PC-3 (cell line): ENCODE data around the gene MAML3. TPM values are rescaled to one million over a fixed set of nuclear protein-coding genes. Genes with fewer than 3 reads are reported as not detected.

Source experiments
- ATAC-seq: fragments of 200-7000 bp; cut with Tn5 transposase; 2 replicates; pipeline ENCODE4 v1.9.1; 2020; ENCODE audit warnings: mild to moderate bottlenecking, moderate library complexity
- BruUV-seq: library from RNA; stranded (reverse); fragments of 400-500 nt; replicated peaks from 2 replicates; lab custom pipeline; 2021; lab: Mats Ljungman, UMichigan
- CTCF ChIA-PET: fragments of 300-600 bp; sonication (Branson Sonifier 250); formaldehyde crosslinking; loops from one replicate; lab custom pipeline; 2022; ENCODE audit warnings: antibody characterized with exemption; lab: Charles Lee
- POLR2A ChIA-PET: fragments of 300-600 bp; sonication (Branson Sonifier 250); formaldehyde crosslinking; loops from one replicate; lab custom pipeline; 2022; ENCODE audit warnings: antibody characterized with exemption; ENCODE audit not compliant: unreplicated experiment; lab: Charles Lee
- DNase-seq: peaks from one replicate; pipeline ENCODE4 v3.0.0-alpha.2; 2015
- H2AFZ ChIP-seq: fragments of 300-600 bp; sonication (generic); 2 replicates; pipeline ENCODE4 v1.6.0; 2016; ENCODE audit warnings: antibody characterized with exemption, low read length
- H3F3A ChIP-seq: fragments of 300-600 bp; sonication (generic); one replicate; pipeline ENCODE4 v1.6.0; 2017; ENCODE audit warnings: antibody characterized with exemption, low read length, control low read depth, mild to moderate bottlenecking; ENCODE audit not compliant: unreplicated experiment
- H3K27ac ChIP-seq: fragments of 300-600 bp; sonication (generic); 2 replicates; pipeline ENCODE4 v1.5.1; 2016; ENCODE audit warnings: mild to moderate bottlenecking, low read length
- H3K27me3 ChIP-seq: fragments of 300-600 bp; sonication (generic); 2 replicates; pipeline ENCODE4 v1.6.1; 2016; ENCODE audit warnings: low read length, mixed read lengths
- H3K36me3 ChIP-seq: fragments of 300-600 bp; sonication (generic); 2 replicates; pipeline ENCODE4 v1.6.1; 2016; ENCODE audit warnings: low read depth, mixed run types, low read length, mixed read lengths
- H3K4me1 ChIP-seq: fragments of 300-600 bp; sonication (generic); 2 replicates; pipeline ENCODE4 v1.5.1; 2016; ENCODE audit warnings: low read length; ENCODE audit not compliant: insufficient read depth
- H3K4me2 ChIP-seq: fragments of 300-600 bp; sonication (generic); 2 replicates; pipeline ENCODE4 v1.6.0; 2016; ENCODE audit warnings: low read length
- H3K4me3 ChIP-seq: fragments of 300-600 bp; sonication (generic); 2 replicates; pipeline ENCODE4 v1.5.1; 2016; ENCODE audit warnings: mild to moderate bottlenecking, low read length, mixed read lengths
- H3K79me2 ChIP-seq: fragments of 300-600 bp; sonication (generic); 2 replicates; pipeline ENCODE4 v1.6.1; 2017; ENCODE audit warnings: low read length, mixed read lengths
- H3K9ac ChIP-seq: fragments of 300-600 bp; sonication (generic); 2 replicates; pipeline ENCODE4 v1.6.0; 2016; ENCODE audit warnings: mild to moderate bottlenecking, low read length
- H3K9me2 ChIP-seq: fragments of 300-600 bp; sonication (generic); replicated peaks from 2 replicates; pipeline ENCODE4 v1.6.1; 2016; ENCODE audit warnings: mixed run types, low read length, mixed read lengths
- H3K9me3 ChIP-seq: fragments of 300-600 bp; sonication (generic); 2 replicates; pipeline ENCODE4 v1.6.1; 2016; ENCODE audit warnings: low read length, mixed read lengths
- H4K20me1 ChIP-seq: fragments of 300-600 bp; sonication (generic); 2 replicates; pipeline ENCODE4 v1.6.1; 2016; ENCODE audit warnings: low read length, mixed read lengths
- CTCF ChIP-seq: fragments of 300-600 bp; sonication (generic); conservative IDR thresholded peaks from 2 replicates; pipeline ENCODE4 v1.5.1; 2017; ENCODE audit warnings: antibody characterized with exemption, low read depth, mild to moderate bottlenecking, low read length
- EZH2 ChIP-seq: fragments of 300-600 bp; sonication (generic); IDR thresholded peaks from one replicate; pipeline ENCODE4 v1.6.1; 2017; ENCODE audit warnings: antibody characterized with exemption, mild to moderate bottlenecking, low read length; ENCODE audit not compliant: unreplicated experiment
- EZH2phosphoT487 ChIP-seq: fragments of 300-600 bp; sonication (generic); IDR thresholded peaks from 2 replicates; pipeline ENCODE4 v1.6.1; 2018; ENCODE audit warnings: mild to moderate bottlenecking, antibody characterized with exemption, low read length, borderline replicate concordance
- intact Hi-C: fragments of 100-400 bp; cut with micrococcal nuclease; formaldehyde crosslinking; loops from 2 replicates; pipeline ENCODE4 v1.9.0; 2023
- total RNA-seq: library from RNA; depleted of rRNA; stranded (reverse); fragments of >200 nt; gene quantifications from 2 replicates; pipeline ENCODE4 v1.2.3, GENCODE V29; 2014

The MAML3 gene
- total RNA-seq, 1 experiment from 2014 or later, result 4.3 TPM

GRCh38 chr4:139938414-139938813 is 215.6 kb downstream of the MAML3 start:
- no peak for TF ChIP-seq EZH2phosphoT487
- no peak for TF ChIP-seq CTCF
- no peak for TF ChIP-seq EZH2
- H3K27me3 ChIP-seq, result no peaks in the 10 kb centered on the region
- H3K79me2 ChIP-seq, result no peaks in the 10 kb centered on the region
- no TSS peak for BruUV-seq
- intact Hi-C loops, result no loop called here
- no peak overlapping the region for H3K9ac ChIP-seq
- H4K20me1 ChIP-seq, result no peaks in the 10 kb centered on the region
- no peaks in the 10 kb centered on the region for H3K4me1 ChIP-seq
- no peaks in the 10 kb centered on the region for H3K9me3 ChIP-seq
- no peak overlapping the region for H3K27ac ChIP-seq
- DNase-seq, result no peak
- no peaks in the 10 kb centered on the region for H3K36me3 ChIP-seq
- no peak for ATAC-seq
- H3K4me3 ChIP-seq, result no peak overlapping the region
- no peak overlapping the region for H3K4me2 ChIP-seq
- H3F3A ChIP-seq, result no peaks in the 10 kb centered on the region
- no peak overlapping the region for H2AFZ ChIP-seq
- ChIA-PET CTCF (no interaction called here), POLR2A (no interaction called here)
- no peaks in the 10 kb centered on the region for H3K9me2 ChIP-seq

GRCh38 chr4:139935911-139936310 is 218.1 kb downstream of the MAML3 start:
- intact Hi-C loops, result no loop called here
- H2AFZ ChIP-seq, result no peak overlapping the region
- no peak overlapping the region for H3K4me3 ChIP-seq
- no peak overlapping the region for H3K4me2 ChIP-seq
- H3K4me1 ChIP-seq, result no peaks in the 10 kb centered on the region
- H4K20me1 ChIP-seq, result no peaks in the 10 kb centered on the region
- H3K27me3 ChIP-seq, result no peaks in the 10 kb centered on the region
- no peaks in the 10 kb centered on the region for H3K9me2 ChIP-seq
- no peaks in the 10 kb centered on the region for H3F3A ChIP-seq
- DNase-seq, result no peak
- H3K9me3 ChIP-seq, result no peaks in the 10 kb centered on the region
- CTCF ChIA-PET, result no interaction called here
- no peak for ATAC-seq
- BruUV-seq, result no TSS peak
- H3K36me3 ChIP-seq, result no peaks in the 10 kb centered on the region
- no peaks in the 10 kb centered on the region for H3K79me2 ChIP-seq
- no peak overlapping the region for H3K9ac ChIP-seq
- POLR2A ChIA-PET, result no interaction called here
- TF ChIP-seq EZH2phosphoT487, result no peak
- TF ChIP-seq EZH2, result no peak
- no peak for TF ChIP-seq CTCF
- H3K27ac ChIP-seq, result no peak overlapping the region

DNA sequence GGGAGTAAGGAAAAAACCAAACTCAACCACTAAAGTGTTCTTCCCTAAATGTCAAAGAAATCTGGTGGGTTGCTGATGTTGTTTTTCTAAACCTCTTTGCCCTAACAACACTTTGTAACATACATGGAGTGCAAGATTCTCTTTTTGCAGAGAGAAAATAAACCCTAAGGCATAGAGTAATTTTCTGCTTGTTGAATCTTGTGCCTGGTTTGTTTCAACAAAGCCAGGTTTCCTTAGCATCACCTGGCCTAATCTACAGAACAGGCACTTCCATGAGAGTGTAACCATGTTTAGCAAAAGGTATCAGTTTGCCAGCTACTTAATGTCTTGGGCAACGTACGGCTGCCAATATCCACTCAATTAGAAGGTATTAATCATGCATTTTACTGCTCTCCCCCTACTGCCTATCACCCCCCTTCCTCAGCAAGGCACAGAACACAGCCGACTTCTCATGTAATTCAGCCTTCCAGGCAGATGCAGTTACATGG is 219.2 kb downstream of the MAML3 start:
- no peak overlapping the region for H3K27ac ChIP-seq
- no peak overlapping the region for H2AFZ ChIP-seq
- no TSS peak for BruUV-seq
- H4K20me1 ChIP-seq, result no peaks in the 10 kb centered on the region
- no peaks in the 10 kb centered on the region for H3K36me3 ChIP-seq
- no peaks in the 10 kb centered on the region for H3K79me2 ChIP-seq
- no peaks in the 10 kb centered on the region for H3K9me2 ChIP-seq
- H3K4me2 ChIP-seq, result no peak overlapping the region
- intact Hi-C loops, result no loop called here
- TF ChIP-seq CTCF (no peak), EZH2phosphoT487 (no peak), EZH2 (no peak)
- CTCF ChIA-PET, result no interaction called here
- H3K4me1 ChIP-seq, result no peaks in the 10 kb centered on the region
- H3K27me3 ChIP-seq, result no peaks in the 10 kb centered on the region
- H3K4me3 ChIP-seq, result no peak overlapping the region
- H3F3A ChIP-seq, result no peaks in the 10 kb centered on the region
- no peak for ATAC-seq
- POLR2A ChIA-PET, result interaction anchor here (0.5 kb wide), 1 partner anchor 437 kb away, joined by 3 read pairs; no protein-coding TSS in a partner anchor
- H3K9ac ChIP-seq, result no peak overlapping the region
- H3K9me3 ChIP-seq, result no peaks in the 10 kb centered on the region
- DNase-seq, result no peak
